Right ventricle myocardium inferior (tissue), 1 donor: ENCODE data around the gene CCDC170. TPM values are rescaled to one million over a fixed set of nuclear protein-coding genes. Genes with fewer than 3 reads are reported as not detected.
A peak's percentile ranks its signal among the peaks of the same experiment; 100 is the strongest.

Experiments used
- ATAC-seq: fragments of 200-7000 bp; cut with Tn5 transposase; one replicate; pipeline ENCODE4 v1.9.1; 2020; ENCODE audit warnings: mild to moderate bottlenecking, moderate library complexity
- DNase-seq: peaks from one replicate; pipeline ENCODE4 v3.0.0; 2021; ENCODE audit errors: missing footprints
- intact Hi-C: fragments of 100-400 bp; cut with DNase I; formaldehyde crosslinking; loops from one replicate; pipeline ENCODE4 v1.11.0; 2022
- total RNA-seq: library from RNA; stranded (reverse); fragmentation: NEBNext Ultra II Directional; extraction: Animal tissue kit (Norgen Biotek cat#: 25700); gene quantifications from one replicate; pipeline ENCODE4 v1.2.1, GENCODE V29; 2021
- donor health status: DM: no; HTN: yes; CAD: no; lungs with severe emphysema.

CCDC170 gene
- total RNA-seq, 1 donor from 2014 or later = 0.38 TPM

- DNase-seq (no peak), ATAC-seq (no peak)
- intact Hi-C loops = no loop called here
Observed at GRCh38 chr6:151633526-151634335, 139.9 kb downstream of the CCDC170 start.

DNA sequence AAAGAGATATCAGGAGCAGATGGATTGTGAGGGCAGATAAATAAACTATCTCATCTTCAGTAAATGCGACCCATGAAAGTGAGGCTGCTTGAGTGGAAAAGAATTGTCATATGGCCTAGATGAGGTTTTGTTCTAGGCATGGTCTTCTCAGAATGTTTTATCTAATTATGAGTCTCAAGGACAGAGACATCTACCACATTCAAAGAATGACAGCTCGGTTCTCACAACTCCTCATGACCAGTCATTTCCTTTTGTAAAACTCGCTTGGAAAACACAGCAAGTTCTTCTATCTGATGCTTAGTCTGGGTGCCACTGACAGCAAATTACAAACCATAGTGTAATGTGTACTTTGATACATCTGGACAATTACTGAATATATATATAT is 140.5 kb downstream of the CCDC170 start:
- DNase-seq (no peak), ATAC-seq (no peak)
- intact Hi-C loops = no loop called here

GRCh38 chr6:151635741-151636140 is 141.9 kb downstream of the CCDC170 start:
- DNase-seq (no peak), ATAC-seq (no peak)
- intact Hi-C loops = no loop called here

GRCh38 chr6:151637814-151638213 is 144.0 kb downstream of the CCDC170 start:
- DNase-seq (no peak), ATAC-seq (no peak)
- intact Hi-C loops = no loop called here

GRCh38 chr6:151639750-151640149 is 145.9 kb downstream of the CCDC170 start:
- DNase-seq (no peak), ATAC-seq (no peak)
- intact Hi-C loops = no loop called here

- DNase-seq (no peak), ATAC-seq (no peak)
- intact Hi-C loops = no loop called here
Observed at GRCh38 chr6:151641028-151641427, 147.2 kb downstream of the CCDC170 start.

- ATAC-seq = no peak
- intact Hi-C loops = no loop called here
- no peak for DNase-seq
Observed at GRCh38 chr6:151647976-151648639, 154.3 kb downstream of the CCDC170 start.

DNA sequence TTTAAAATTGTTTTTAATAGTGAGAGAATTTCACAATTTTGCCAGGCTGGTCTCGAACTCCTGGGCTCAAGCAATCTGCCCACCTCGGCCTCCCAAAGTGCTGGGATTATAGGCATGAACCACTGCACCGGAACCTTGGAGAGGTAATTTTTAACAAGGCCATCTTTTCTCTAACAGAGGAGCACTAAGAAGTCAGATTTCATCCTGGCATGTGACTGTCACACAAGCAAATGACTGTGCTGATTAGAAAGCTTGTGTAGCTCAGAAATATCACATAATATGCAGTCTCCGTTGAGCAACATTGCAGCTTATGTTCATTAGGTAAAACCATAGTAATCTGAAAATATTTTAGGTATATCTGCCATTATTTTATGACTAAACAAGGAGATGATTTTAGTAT is 156.0 kb downstream of the CCDC170 start:
- ATAC-seq (no peak), DNase-seq (no peak)
- intact Hi-C loops = no loop called here

- no peak for ATAC-seq
- intact Hi-C loops = no loop called here
- DNase-seq = no peak
Observed at GRCh38 chr6:151651639-151652038, 157.8 kb downstream of the CCDC170 start.

DNA sequence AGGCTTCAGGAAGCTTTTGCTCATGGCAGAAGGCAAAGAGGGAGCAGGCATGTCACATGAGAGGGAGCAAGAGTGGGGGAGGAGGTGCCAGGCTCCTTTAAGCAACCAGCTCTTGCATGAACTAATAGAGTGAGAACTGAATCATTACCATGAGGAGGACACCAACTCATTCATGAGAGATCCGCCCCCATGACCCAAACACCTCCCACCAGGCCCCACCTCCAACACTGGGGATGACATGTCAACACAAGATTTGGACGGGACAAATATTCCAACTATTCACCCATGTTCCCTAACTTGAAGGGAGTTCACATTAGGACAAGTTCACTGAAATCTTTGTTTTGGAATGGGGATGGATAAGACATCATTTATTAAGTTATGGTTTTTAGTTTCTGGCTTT is 158.5 kb downstream of the CCDC170 start:
- intact Hi-C loops = no loop called here
- peak; percentile 64 for ATAC-seq
- no peak for DNase-seq

DNA sequence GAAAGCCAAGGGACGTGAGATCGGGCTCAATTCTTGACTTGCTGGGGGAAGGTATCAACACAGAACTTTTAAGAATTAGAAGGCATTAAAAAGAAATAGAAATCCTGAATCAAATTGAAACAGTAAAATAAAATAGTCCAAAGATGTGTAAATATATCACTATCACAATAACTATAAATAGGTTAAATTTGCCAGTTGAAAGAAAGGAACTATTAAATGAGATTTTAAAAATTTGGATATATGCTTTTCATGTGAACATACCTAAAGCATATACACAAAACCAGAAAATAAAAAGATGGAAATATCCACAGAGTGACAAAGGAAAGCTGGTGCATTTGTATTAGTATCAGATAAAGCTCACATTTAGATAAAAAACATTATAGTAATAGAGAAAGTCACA is 161.3 kb downstream of the CCDC170 start:
- DNase-seq (no peak), ATAC-seq (no peak)
- intact Hi-C loops = no loop called here

DNA sequence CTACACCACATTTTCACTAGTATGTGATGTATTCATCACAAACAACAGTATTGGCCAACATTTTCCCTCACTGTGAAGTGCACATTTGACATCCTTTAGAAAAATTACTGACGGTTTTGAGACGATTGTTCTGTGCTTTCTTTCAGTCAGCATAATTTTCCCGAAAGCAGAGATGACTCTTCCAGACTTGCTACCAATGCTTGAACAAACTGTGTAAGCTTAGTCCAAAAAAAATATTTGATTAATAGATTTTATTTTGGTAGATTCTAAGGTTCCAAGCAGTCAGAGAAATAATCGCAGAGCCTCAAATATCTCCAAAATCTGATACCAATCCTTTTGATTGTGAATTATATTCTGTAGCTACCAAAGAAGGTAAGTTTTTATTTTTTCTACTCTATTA is 162.6 kb downstream of the CCDC170 start:
- intact Hi-C loops = no loop called here
- DNase-seq (no peak), ATAC-seq (no peak)

- intact Hi-C loops = no loop called here
Observed at GRCh38 chr6:151658091-151658490, 164.3 kb downstream of the CCDC170 start.

GRCh38 chr6:151659212-151659611 is 165.4 kb downstream of the CCDC170 start:
- DNase-seq (no peak), ATAC-seq (no peak)
- intact Hi-C loops = no loop called here

More at GRCh38 chr6:151658091-151658490, 164.3 kb downstream of the CCDC170 start:
- ATAC-seq (no peak), DNase-seq (no peak)

GRCh38 chr6:151661509-151661908 is 167.7 kb downstream of the CCDC170 start:
- ATAC-seq (no peak), DNase-seq (no peak)
- intact Hi-C loops = no loop called here

GRCh38 chr6:151661928-151662327 is 168.1 kb downstream of the CCDC170 start:
- DNase-seq (no peak), ATAC-seq (no peak)
- intact Hi-C loops = no loop called here

DNA sequence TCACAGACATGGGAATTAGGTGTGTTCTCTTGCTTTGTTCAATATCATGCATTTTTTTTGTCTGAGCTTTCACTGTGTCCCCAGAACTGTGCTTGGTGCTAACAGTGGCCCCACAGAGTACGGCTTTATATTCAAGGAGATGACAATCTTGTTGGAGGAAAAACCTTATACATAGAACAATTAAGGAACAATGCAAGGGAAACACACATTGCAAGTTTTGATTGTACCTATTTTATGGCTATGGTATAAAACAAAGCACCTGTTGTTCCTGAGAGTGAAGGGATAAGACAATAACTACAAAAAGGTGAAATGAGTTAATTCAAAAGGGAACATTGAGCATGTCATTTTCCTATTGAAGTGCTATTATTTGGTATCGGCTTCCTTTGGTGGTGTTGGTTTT is 169.7 kb downstream of the CCDC170 start:
- DNase-seq = no peak
- intact Hi-C loops = no loop called here
- ATAC-seq = no peak

DNA sequence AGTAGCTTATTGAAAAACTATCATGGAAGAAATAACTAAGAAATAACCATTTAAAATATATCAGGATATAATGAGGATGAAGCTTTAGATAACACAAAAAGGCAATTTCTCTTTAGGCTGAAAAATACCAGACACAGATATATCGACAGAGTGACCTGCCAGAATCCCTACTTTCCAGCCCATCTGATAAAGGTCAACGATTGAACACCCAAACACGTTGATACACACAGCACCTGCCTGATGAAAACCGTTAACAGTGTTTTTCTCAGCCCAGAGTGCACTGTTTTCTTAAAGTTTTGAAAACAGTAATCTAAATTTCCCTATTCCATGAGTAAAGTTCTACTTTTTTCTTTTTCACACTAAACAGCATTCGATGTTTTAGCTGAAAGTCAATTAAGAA is 170.6 kb downstream of the CCDC170 start:
- DNase-seq (no peak), ATAC-seq (no peak)
- intact Hi-C loops = no loop called here

DNA sequence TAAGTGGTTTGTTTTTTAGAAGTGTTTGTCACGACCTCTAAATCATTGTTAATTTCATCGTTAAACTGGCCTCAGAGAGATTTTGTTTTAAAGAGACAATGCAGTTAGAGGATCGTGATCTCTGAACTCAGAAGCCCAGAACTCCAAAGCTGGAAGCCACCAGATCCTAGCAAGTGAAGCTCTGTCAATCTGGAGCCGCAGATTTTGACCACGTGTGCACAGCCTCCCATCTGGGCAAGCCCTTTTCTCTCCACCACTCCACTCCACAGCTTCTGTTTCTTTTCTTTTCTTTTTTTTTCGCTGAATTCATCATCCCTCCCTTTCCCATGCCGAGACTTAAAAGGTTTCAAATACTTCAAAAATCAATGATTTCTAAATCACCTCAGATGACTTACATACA is 171.5 kb downstream of the CCDC170 start:
- intact Hi-C loops = no loop called here
- no peak for ATAC-seq
- DNase-seq = no peak

GRCh38 chr6:151666526-151666925 is 172.7 kb downstream of the CCDC170 start:
- intact Hi-C loops = no loop called here
- DNase-seq = no peak
- ATAC-seq = no peak

GRCh38 chr6:151669208-151669560 is 175.4 kb downstream of the CCDC170 start:
- intact Hi-C loops = no loop called here
- no peak for ATAC-seq
- no peak for DNase-seq
